ENCODE measurements around the gene TEKT5.

Gene TEKT5

GRCh38 chr16:10607157-10607556, 87.6 kb downstream of the TEKT5 start:
- no peak for DNase-seq

DNA sequence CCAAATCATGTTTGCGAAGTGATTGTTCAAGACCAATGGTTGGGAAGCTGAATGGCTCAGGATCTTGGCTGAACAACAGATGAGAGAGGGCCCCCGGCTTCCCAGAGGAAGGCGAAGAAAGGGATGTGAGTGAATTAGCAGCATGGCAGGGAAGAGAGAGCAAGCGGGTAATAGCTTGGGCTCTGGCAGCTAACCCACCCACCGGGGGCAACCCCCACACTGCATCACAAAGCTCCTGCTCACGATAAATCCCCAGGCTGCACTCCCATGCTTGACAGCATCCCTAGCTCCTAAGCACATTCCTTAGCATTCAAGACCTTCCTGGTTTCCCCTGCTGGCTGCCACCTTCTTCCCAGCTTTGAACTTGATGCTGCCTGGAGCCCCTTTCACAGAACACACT, 88.1 kb downstream of the TEKT5 start:
- DNase-seq, result no peak

- DNase-seq, result no peak
These were observed 89.1 kb downstream of the TEKT5 start for GRCh38 chr16:10605636-10606035.

- no peak for DNase-seq
These were observed 93.0 kb downstream of the TEKT5 start for GRCh38 chr16:10601444-10602408.

DNA sequence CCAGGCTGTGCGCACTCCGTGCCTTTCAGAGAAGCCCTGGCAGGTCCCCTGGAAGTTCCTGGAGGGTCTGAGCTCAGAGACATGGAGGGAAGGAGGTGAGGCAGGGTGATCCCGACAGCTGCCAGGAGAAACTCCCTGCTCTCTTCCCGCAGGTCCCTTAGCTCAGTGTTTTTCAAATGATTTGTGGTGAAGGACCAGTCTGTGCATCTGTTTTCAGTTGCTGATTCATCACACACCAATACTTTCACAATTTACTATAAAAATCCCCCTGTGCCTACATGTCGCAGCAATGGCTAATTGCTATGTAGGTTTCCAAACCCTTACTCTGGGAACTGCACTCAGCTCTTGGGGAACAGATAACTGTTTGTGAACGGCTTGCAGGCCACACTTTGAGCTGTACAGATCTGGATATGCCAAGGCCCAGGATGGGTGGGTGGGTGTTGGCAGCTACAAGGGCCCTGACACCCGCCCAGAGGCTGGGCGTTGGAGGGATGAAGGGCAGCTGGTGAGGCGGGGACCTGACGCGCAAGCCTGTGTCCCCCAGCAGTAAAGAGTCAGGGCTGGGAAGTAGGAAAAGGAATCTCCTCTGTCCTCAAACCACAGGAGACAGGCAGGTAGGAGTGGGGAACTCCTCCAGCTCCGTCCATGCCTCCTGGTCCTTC, 93.8 kb downstream of the TEKT5 start:
- no peak for DNase-seq

DNA sequence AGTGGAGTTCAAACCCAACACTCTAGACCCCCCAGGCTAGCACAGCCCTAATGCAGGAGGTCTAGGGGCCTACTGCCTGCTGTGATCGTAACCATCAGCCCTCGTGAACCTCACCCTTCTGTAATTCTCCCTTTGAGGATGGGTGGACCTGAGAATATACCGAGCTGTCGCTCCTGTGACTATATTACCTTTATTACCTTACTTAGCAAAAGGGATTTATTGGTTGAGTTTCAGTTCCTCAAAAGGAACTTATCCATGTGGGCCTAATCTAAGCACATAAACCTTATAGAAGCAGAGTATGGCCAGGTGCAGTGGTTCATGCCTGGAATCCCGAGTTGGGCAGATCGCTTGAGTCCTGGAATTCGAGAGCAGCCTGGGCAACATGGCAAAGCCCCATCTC, 95.1 kb downstream of the TEKT5 start:
- no peak for DNase-seq

DNA sequence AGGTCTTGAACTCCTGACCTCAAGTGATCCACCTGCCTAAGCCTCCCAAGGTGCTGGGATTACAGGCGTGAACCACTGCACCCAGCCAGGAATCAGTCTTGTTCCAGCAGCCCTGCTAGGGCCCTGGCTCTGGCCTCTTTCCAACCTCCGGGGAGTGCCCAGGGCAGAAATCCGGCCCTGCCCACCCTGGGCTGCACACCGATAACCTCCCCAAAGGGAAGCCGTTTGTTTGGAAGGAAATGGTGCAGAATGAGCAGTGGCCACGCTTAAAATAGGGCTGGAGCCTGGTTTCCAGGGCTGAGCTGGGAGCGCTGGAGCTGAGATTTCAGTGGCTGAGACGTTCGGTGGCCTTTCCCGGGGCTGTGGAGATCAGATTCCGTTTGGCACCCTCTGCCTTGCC, 96.6 kb downstream of the TEKT5 start:
- no peak for DNase-seq

DNA sequence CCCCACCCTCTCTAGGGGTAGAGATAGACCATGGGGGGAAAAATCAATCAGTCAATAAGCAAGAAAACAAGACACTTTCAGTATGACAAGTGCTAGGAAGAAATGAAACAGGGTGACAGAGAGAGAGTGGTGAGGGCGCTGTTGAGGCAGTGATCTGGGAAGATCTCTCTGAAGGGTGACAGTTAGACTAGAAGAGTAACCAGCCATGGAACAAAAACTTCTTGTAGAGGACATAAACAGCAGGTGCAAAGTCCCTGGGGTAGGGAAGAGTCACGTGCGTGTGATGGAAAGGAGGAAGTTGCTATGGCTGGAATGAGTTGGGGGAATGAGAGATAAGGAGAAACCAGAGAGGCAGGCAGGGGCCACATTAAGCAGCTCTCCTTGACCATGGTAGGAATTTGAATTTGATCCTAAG, 97.5 kb downstream of the TEKT5 start:
- DNase-seq, result no peak

- no peak for DNase-seq
These were observed 100.3 kb downstream of the TEKT5 start for GRCh38 chr16:10594312-10594950.

GRCh38 chr16:10592611-10593010, 102.1 kb downstream of the TEKT5 start:
- DNase-seq, result no peak

GRCh38 chr16:10590342-10590741, 104.4 kb downstream of the TEKT5 start:
- DNase-seq, result no peak

- no peak for DNase-seq
These were observed 105.6 kb downstream of the TEKT5 start for GRCh38 chr16:10589109-10589508.

DNA sequence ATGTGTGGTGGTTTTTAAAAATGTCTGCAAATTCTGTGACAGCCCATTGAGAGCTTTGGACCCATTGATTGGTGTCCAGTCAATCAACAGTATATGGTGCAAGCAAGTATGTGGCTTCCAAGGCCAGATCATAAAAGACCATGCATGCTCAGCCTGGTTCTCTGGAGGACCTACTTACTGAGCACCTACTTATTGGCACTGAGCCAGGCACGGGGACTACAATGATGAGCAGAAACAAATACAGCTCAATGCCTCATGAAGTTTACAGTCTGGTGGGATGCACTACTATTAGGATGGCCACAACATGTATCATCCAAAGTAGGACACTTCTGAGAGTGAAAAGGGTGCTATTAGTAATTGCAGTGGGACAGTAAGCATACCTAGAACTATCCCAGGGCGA, 107.1 kb downstream of the TEKT5 start:
- DNase-seq, result no peak

DNA sequence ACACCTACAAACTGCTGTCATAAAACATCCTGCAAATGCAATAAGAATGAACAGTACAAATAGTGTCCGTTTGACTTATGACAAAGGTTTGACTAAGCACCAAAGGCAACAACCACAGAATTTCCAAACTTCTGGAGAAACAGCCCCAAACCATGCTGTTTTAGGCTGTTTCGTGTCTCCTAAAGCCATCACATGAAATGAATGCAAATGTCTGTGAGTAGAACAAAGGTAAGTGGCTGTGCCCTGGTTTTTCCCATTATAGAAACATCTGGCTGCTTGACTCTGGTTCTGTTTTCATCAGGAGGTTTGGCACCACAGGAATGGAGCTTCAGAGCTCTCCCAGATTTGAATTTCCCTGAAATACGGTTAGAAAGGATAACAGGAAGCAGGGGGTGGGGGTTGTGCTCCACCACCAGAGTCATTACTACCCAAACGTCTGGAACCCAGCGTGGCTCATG, 109.7 kb downstream of the TEKT5 start:
- peak; percentile 58 for DNase-seq

GRCh38 chr16:10583269-10583668, 111.5 kb downstream of the TEKT5 start:
- DNase-seq, result no peak

DNA sequence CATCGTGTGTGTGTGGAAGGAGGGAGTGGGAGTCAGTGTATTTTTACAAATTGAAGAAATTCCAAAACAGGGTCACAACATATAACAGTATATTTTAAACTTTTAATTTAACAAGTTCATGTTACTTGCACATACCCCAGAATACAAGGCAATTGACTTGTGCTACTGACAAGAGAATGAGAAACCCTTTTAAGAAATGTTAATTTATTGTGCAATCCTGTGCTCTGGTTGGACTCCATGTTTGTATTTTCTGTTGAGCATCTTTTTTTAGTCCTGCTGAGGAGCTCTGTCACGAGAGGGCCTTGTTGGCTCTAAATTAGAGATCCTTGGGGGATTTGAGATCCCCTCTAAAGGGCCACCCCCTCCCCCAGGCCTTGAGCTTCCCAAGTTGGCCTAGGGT, 113.2 kb downstream of the TEKT5 start:
- no peak for DNase-seq

DNA sequence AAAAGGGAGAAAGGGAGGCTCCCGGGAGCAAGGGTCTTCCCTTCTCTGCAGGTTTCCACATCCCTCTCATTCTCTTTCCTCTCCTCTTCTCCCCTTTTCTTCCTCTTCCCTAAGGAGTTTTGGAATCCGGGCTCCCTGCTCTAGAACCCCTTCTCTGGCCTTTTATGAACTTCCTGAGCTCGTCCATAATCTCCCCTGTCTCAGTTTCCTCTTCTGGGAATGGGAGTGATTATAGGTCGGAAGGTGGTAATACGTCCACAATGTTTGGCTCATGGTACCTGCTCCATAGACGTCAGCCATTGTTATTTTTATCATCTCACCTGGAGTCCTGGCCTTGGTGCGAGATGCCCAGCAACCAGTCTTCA, 113.9 kb downstream of the TEKT5 start:
- DNase-seq, result no peak

GRCh38 chr16:10579965-10580882, 114.5 kb downstream of the TEKT5 start, which contains the start of gene EMP2:
EMP2 (minus strand) TSS chr16:10580598; CDS start chr16:10547617, 32,981 bp downstream.
- DNase-seq, result peak; percentile 79

DNA sequence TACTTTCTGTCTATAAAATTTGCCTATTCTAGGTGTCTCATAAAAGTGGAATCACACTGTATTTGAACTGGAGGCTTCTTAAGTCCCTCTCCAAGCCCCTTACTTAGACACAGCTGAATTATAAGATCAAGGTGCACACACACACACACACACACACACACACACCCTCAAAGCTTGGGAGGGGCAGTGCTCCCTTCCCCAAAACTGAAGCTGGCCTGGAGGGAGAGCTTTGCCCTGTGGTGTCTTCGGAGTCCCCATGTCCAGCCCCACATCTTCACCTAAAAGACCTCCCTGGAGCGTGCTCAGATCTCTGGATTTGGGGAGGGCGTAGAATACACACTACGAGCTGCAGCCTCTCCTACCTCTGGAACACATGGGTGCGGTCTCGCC, 115.2 kb downstream of the TEKT5 start:
- no peak for DNase-seq

DNA sequence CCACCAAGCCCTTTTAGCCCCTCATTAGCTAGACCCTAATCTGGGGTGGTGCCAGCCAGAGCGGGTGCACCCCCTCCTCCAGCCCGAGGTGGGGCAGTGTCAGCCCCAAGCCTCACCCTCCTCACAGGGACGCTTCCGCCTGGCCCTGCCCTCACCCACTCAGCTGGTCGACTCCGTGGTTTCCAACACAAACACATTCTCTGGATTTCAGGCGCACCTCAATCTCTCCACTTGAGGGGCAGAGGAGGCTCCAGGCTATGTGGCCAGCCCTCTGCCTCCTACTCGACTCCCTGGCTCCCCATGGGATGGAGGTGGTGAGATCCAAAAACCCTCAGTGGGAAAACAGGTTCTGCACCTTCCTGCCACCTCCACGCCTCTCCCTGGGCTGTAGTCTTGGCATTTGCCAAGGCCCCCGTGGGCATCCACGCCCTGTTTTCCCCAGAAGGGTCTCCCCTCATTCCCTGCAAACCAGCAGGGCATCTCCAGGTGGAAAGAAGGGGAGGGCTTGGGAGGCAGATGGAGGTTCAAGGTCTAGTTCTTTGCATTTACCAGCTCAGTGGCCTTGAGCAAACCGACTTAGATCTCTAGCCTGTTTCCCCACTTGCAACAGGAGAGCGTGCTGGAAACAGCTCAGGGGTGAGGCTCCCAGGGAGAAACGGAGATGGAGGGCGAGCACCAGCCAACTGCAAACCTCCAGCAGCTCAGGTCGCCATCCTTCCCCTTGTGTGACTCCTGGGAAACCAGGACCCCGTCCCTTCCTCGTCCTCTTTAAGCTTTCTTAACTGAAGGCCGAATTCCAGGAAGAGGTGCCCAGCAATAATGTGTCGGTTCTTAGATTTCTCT, 116.0 kb downstream of the TEKT5 start:
- DNase-seq, result no peak

All from fibroblast of skin of back (primary cell).